Mammary epithelial cell (primary cell): ENCODE data around the gene PDCD5.

Source experiments
- CTCF ChIP-seq, 2 donors: IDR thresholded peaks in 1 of 2; conservative IDR thresholded peaks in 1 of 2; 2 replicates each; pipeline ENCODE4 v1.5.1; 2011 to 2012; ENCODE audit warnings: inconsistent platforms in 2 of 2, low read length in 2 of 2, mild to moderate bottlenecking in 2 of 2, control low read depth in 1 of 2, low read depth in 1 of 2; ENCODE audit not compliant: insufficient read depth in 1 of 2; ENCODE audit errors: extremely low read depth in 1 of 2
- EZH2 ChIP-seq: IDR thresholded peaks from 2 replicates; pipeline ENCODE4 v1.6.1; 2012; ENCODE audit warnings: low read length, inconsistent platforms, borderline replicate concordance

DNA sequence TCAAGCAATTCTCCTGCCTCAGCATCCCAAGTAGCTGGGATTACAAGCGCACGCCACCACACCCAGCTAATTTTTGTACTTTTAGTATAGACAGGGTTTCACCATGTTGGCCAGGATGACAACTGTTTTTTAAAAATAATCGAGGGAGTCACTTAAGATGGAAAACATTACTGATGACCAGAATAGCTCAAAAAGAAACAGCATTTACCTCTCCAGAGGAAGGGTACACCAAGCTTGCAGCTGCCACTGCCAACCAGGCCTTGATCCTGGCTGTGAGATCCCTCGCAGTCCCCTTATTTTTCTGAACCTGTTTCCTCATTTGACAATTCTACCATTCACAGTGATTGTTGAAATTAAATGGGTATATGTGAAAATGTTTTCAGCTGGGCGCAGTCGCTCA is 14.5 kb downstream of the PDCD5 start:
- TF ChIP-seq CTCF (conservative IDR thresholded peaks at IDR 0.05 in 1 of 2, IDR thresholded peaks at IDR 0.05 in 1 of 2; ENCODE audit: extremely low read depth in 1 of 2, insufficient read depth in 1 of 2, low read depth in 1 of 2, low read length in 2 of 2) = no peak
- no peak for TF ChIP-seq EZH2
